ENCODE data around the gene ARID3A.

ARID3A gene

GRCh38 chr19:899336-900042, 26.3 kb upstream of the ARID3A start:
- Histone ChIP-seq H3K9me2 (replicated peaks; ENCODE audit: insufficient read depth, low read length) (no peaks in the 10 kb centered on the region), H3K27me3 (ENCODE audit: low read length) (no peaks in the 10 kb centered on the region)

GRCh38 chr19:900043-900301, 25.9 kb upstream of the ARID3A start:
- Histone ChIP-seq H4K20me1 (ENCODE audit: low read depth, low read length) (no peaks in the 10 kb centered on the region), H3K27me3 (ENCODE audit: low read length) (no peaks in the 10 kb centered on the region), H3K36me3 (ENCODE audit: low read length) (no peaks in the 10 kb centered on the region), H3K4me3 (ENCODE audit: insufficient read depth, low read length, poor library complexity, severe bottlenecking) (no peak overlapping the region), H3F3A (ENCODE audit: insufficient read depth) (peaks cover 5% of the 10 kb centered on the region; the same call in 1 of the 2 replicates), H2AFZ (ENCODE audit: low read depth, low read length, severe bottlenecking) (no peak overlapping the region), H3K9ac (ENCODE audit: low read length) (no peak overlapping the region), H3K9me3 (ENCODE audit: insufficient read depth, low read length) (no peaks in the 10 kb centered on the region), H3K9me2 (replicated peaks; ENCODE audit: insufficient read depth, low read length) (no peaks in the 10 kb centered on the region), H3K4me2 (ENCODE audit: low read depth, low read length, poor library complexity, severe bottlenecking) (no peak overlapping the region), H3K79me2 (ENCODE audit: insufficient read depth, low read length) (no peaks in the 10 kb centered on the region), H3K27ac (ENCODE audit: low read depth, low read length) (no peak overlapping the region)
- TF ChIP-seq EZH2phosphoT487 (conservative IDR thresholded peaks at IDR 0.05; ENCODE audit: low read length) (no peak), CTCF (IDR thresholded peaks at IDR 0.05; ENCODE audit: insufficient read depth, low read length, poor library complexity, severe bottlenecking) (no peak)

More at GRCh38 chr19:899336-900042, 26.3 kb upstream of the ARID3A start:
- H4K20me1 ChIP-seq (ENCODE audit: low read depth, low read length): no peaks in the 10 kb centered on the region
- H2AFZ ChIP-seq (ENCODE audit: low read depth, low read length, severe bottlenecking): no peak overlapping the region
- no peaks in the 10 kb centered on the region for H3K79me2 ChIP-seq (ENCODE audit: insufficient read depth, low read length)
- no peak for TF ChIP-seq CTCF (IDR thresholded peaks at IDR 0.05; ENCODE audit: insufficient read depth, low read length, poor library complexity, severe bottlenecking)
- no peak for TF ChIP-seq EZH2phosphoT487 (conservative IDR thresholded peaks at IDR 0.05; ENCODE audit: low read length)
- H3K4me2 ChIP-seq (ENCODE audit: low read depth, low read length, poor library complexity, severe bottlenecking): no peak overlapping the region
- no peak overlapping the region for H3K9ac ChIP-seq (ENCODE audit: low read length)
- peaks cover 5% of the 10 kb centered on the region; the same call in 1 of the 2 replicates for H3F3A ChIP-seq (ENCODE audit: insufficient read depth)
- no peak overlapping the region for H3K4me3 ChIP-seq (ENCODE audit: insufficient read depth, low read length, poor library complexity, severe bottlenecking)
- H3K9me3 ChIP-seq (ENCODE audit: insufficient read depth, low read length): no peaks in the 10 kb centered on the region
- H3K27ac ChIP-seq (ENCODE audit: low read depth, low read length): no peak overlapping the region
- H3K36me3 ChIP-seq (ENCODE audit: low read length): no peaks in the 10 kb centered on the region

- H3K9ac ChIP-seq (ENCODE audit: low read length): no peak overlapping the region
- no peak overlapping the region for H3K27ac ChIP-seq (ENCODE audit: low read depth, low read length)
- no peak overlapping the region for H3K4me3 ChIP-seq (ENCODE audit: insufficient read depth, low read length, poor library complexity, severe bottlenecking)
- H3K9me3 ChIP-seq (ENCODE audit: insufficient read depth, low read length): no peaks in the 10 kb centered on the region
- H3K4me2 ChIP-seq (ENCODE audit: low read depth, low read length, poor library complexity, severe bottlenecking): no peak overlapping the region
- no peak overlapping the region for H2AFZ ChIP-seq (ENCODE audit: low read depth, low read length, severe bottlenecking)
- TF ChIP-seq EZH2phosphoT487 (conservative IDR thresholded peaks at IDR 0.05; ENCODE audit: low read length): no peak
- no peak for TF ChIP-seq CTCF (IDR thresholded peaks at IDR 0.05; ENCODE audit: insufficient read depth, low read length, poor library complexity, severe bottlenecking)
- H3K36me3 ChIP-seq (ENCODE audit: low read length): no peaks in the 10 kb centered on the region
- no peaks in the 10 kb centered on the region for H3K9me2 ChIP-seq (replicated peaks; ENCODE audit: insufficient read depth, low read length)
- H4K20me1 ChIP-seq (ENCODE audit: low read depth, low read length): no peaks in the 10 kb centered on the region
- H3F3A ChIP-seq (ENCODE audit: insufficient read depth): peaks cover 5% of the 10 kb centered on the region; the same call in 1 of the 2 replicates
- H3K27me3 ChIP-seq (ENCODE audit: low read length): no peaks in the 10 kb centered on the region
- no peaks in the 10 kb centered on the region for H3K79me2 ChIP-seq (ENCODE audit: insufficient read depth, low read length)
Measured at GRCh38 chr19:900302-901111, 25.3 kb upstream of the ARID3A start.
